ENCODE results near the gene ETV4. TPM values are rescaled to one million over a fixed set of nuclear protein-coding genes. Genes with fewer than 3 reads are reported as not detected.

ETV4 gene
- total and polyA plus RNA-seq, 12 donors: 0.22 to 6.6 (median 1.9) TPM

DNA sequence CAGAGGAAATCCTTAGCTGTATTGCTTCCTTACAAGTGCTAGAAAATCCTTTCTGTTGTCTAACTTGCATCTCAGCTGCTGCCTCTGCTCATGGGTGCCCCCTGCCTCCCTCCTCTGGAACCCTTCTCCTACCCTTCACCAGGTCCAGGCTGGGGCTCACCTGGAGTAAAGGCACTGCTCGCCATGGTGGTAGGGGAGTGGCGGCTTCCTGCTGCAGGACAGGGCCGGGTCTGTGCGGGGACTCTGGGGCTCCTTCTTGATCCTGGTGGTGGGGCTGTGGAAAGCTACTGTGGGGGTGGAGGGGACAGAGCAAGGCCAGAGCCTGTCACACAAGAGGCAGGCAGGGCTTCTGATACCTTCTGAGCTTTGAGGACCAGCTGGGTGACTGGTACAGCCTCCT, 12.4 kb downstream of the ETV4 start:
- Histone ChIP-seq H3K4me3 (no peak overlapping the region), H3K27me3 (no peaks in the 10 kb centered on the region), H3K4me1 (replicated peaks in 1 of 2) (peaks cover 12 to 26% of the 10 kb centered on the region in 2 donors), H3K36me3 (replicated peaks in 1 of 2) (no peaks in the 10 kb centered on the region), H3K27ac (no peak overlapping the region), H3K9me3 (replicated peaks in 1 of 3) (no peaks in the 10 kb centered on the region)
- WGBS, 4 donors: 96 to 100% (median 97%) methylated on average over 4 of the region's 4 CpGs
- DNase-seq: no peak
- intact Hi-C loops (cut with DNase I): no loop called here
- TF ChIP-seq POLR2A (IDR thresholded peaks at IDR 0.05) (no peak), CTCF (IDR thresholded peaks at IDR 0.05) (no peak)

- H3K9me3 ChIP-seq (replicated peaks in 1 of 3): no peaks in the 10 kb centered on the region
- H3K27ac ChIP-seq: no peak overlapping the region
- no peak for DNase-seq
- no peak overlapping the region for H3K4me3 ChIP-seq
- no peak for TF ChIP-seq POLR2A (IDR thresholded peaks at IDR 0.05)
- no peak for TF ChIP-seq CTCF (IDR thresholded peaks at IDR 0.05)
- H3K36me3 ChIP-seq (replicated peaks in 1 of 2): no peaks in the 10 kb centered on the region
- 88 to 93% (median 93%) methylated on average over 10 of the region's 10 CpGs for WGBS, 4 donors
- H3K27me3 ChIP-seq: no peaks in the 10 kb centered on the region
- H3K4me1 ChIP-seq (replicated peaks in 1 of 2): peaks cover 15 to 33% of the 10 kb centered on the region in 2 donors
- intact Hi-C loops (cut with DNase I): no loop called here
These were observed 13.6 kb downstream of the ETV4 start for GRCh38 chr17:43532581-43532980.

- no peaks in the 10 kb centered on the region for H3K36me3 ChIP-seq (replicated peaks in 1 of 2)
- WGBS, 4 donors: 64 to 77% (median 71%) methylated on average over 8 of the region's 8 CpGs
- H3K27ac ChIP-seq: no peak overlapping the region
- intact Hi-C loops (cut with DNase I): no loop called here
- H3K4me1 ChIP-seq (replicated peaks in 1 of 2): peaks cover 15 to 33% of the 10 kb centered on the region in 2 donors
- H3K27me3 ChIP-seq: no peaks in the 10 kb centered on the region
- H3K9me3 ChIP-seq (replicated peaks in 1 of 3): no peaks in the 10 kb centered on the region
- no peak overlapping the region for H3K4me3 ChIP-seq
- TF ChIP-seq POLR2A (IDR thresholded peaks at IDR 0.05) (no peak), CTCF (IDR thresholded peaks at IDR 0.05) (no peak)
- DNase-seq: no peak
These were observed 14.2 kb downstream of the ETV4 start for GRCh38 chr17:43531955-43532354.

DNA sequence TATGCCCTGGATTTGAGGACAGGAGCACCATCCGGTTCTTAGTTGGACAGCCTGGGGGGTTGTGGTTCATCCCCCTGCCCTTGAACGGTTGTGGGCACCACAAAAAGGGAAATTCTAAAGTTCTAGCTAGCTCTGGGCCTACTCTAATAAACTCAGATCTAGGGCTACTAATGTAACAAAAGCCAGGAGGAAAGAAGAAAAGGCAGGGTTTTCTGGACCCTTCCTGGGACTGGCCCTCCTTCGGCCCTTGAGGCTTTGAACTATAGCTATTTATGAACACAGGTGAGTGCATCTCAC, 15.1 kb downstream of the ETV4 start:
- Histone ChIP-seq H3K4me3 (peak overlapping the region in 1 of 4 donors; percentile 10), H3K4me1 (replicated peaks in 1 of 2) (peaks cover 15 to 33% of the 10 kb centered on the region in 2 donors), H3K9me3 (replicated peaks in 1 of 3) (no peaks in the 10 kb centered on the region), H3K27me3 (no peaks in the 10 kb centered on the region), H3K27ac (peak overlapping the region in 4 of 5 donors; percentile 19 to 88 (median 62)), H3K36me3 (replicated peaks in 1 of 2) (peaks cover 0 to 3% of the 10 kb centered on the region in 2 donors)
- DNase-seq: no peak
- TF ChIP-seq CTCF (IDR thresholded peaks at IDR 0.05) (no peak), POLR2A (IDR thresholded peaks at IDR 0.05) (no peak)
- 25 to 36% (median 30%) methylated on average over 3 of the region's 3 CpGs for WGBS, 4 donors
- intact Hi-C loops (cut with DNase I): no loop called here
